HG03565 (cell line): ENCODE measurements around the gene P2RX6.
"Not testable (repeated sequence)": the region's sequence is repeated elsewhere in the genome, so short reads cannot be mapped to it uniquely, and the experiment has no call there.

Experiments
- ATAC-seq: cut with Tn5 transposase; IDR thresholded peaks from one replicate; pipeline ENCODE4 v1.9.1; 2021; ENCODE audit warnings: mild to moderate bottlenecking, moderate library complexity; ENCODE audit not compliant: unreplicated experiment

P2RX6 gene

DNA sequence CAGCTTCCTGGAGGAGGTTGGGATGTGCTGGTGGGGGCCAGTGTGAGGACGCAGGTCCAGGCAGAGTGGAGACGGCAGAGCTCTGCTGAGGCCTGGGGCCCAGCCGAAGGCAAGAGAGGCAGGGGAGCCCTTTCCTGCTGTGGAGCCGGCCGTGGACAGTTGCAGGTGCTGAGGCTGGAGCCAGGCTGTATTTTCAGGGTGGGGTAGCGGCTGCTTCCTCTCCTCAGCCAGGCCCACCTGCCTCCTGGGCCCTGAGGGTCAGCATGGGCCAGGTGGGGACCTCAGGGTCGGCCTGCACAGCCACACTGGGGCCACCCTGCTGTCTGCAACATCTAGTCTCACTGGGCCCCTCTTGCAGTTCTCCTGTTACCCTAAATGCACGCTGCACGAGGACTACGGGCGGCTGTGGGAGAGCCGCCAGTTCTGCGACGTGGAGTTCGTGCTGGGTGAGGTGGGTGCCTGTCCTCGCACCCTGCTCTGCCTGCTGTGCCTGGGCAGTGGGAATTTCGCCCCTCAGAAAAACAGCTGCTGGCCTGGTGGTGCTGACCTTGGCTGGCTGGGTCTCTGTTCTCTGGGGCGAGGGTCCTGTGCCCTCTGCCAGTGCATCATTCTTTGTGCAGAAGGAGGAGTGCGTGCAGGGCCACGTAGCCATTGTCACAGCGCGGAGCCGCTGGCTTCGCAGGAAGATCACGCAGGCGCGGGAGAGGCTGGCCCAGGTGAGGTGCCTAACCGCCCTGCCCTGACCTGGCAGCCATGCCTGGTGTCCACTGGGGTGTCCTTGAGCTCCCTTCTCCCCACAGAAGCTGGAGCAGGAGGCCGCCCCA, 21.4 kb upstream of the P2RX6 start:
- ATAC-seq: no peak

DNA sequence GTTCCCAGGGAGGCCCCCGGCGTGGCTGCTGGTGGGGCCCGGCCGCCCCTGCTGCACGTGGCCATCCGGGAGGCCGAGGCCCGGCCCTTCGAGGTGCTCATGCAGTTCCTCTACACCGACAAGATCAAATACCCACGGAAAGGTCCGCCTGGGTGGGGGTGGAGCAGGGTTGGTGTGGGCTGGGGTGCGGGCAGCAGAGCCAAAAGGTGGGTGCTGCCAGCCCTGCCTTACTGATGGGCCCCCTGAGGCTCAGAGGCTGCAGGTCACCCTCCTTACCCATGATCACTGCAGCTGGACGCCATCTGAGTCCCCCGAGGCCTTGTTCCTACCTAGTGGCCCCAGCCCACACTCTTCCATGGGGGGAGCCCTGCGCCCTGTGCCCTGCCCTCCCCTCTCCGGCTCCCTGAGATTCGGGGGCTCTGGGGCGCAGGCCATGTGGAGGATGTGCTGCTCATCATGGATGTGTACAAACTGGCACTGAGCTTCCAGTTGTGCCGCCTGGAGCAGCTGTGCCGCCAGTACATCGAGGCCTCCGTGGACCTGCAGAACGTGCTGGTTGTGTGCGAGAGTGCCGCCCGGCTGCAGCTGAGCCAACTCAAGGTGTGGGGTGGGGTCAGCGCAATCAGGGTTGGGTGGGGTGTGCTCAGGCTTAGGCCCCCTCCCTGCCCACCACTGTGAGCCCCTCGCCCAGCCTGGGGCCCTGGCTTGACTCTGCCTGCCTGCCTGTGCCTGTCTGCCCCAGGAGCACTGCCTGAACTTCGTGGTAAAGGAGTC, 20.6 kb upstream of the P2RX6 start:
- ATAC-seq: no peak

DNA sequence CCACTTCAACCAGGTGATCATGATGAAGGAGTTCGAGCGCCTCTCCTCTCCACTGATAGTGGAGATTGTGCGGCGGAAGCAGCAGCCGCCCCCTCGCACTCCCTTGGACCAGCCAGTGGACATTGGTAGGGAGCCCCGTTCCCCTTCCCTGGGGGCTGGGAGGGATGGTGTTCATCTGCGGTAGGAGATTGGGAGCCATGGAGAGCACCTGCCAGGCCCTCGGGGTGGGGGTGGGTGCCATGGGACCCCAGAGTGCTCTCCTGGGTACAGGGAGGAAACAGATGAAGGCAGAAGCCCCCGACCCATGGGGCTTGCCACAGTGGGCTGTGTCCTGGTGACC, 20.1 kb upstream of the P2RX6 start:
- ATAC-seq: no peak

DNA sequence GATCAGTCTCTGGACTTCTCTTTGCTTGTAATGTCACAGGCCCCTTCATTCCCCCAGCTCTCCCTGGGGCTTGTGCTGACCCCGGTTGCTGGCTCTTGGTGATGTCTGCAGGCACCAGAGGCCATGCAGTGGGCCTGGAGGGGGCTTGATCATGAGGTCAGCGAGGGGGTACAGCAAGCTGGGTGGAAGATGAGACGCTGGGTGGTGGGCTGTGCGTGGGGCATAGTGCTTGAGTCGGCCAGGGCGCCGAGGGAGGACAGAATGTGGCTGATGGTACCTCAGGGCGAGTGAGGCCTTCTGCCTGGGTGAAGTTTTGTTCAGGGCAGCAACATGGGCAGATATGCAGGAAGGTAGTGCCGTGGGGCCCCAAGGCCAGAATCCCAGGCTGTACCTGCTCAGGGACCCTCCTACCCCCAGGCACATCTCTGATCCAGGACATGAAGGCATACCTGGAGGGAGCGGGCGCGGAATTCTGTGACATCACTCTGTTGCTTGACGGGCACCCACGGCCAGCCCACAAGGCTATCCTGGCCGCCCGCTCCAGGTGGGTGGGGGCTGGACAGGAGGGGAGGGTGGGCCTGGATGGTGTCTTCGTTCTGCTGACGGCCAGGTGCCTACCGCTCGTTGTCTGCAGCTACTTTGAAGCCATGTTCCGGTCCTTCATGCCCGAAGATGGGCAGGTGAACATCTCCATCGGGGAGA, 19.5 kb upstream of the P2RX6 start:
- no peak for ATAC-seq

DNA sequence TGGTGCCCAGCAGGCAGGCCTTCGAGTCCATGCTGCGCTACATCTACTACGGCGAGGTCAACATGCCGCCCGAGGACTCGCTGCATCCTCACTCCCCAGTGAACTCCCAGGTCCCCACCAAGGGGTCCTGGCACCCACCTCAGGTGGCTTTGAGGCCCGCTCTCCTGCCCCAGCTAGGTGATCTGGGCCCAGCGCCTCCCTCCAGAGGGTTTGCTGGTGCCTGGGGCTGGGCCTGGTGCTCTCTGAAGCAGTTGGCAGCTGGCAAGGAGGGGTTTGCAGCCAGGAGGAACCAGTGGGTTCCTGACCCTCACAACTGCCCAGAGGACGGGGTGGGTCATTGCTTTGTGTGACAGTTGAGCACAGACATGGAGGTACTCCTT, 18.9 kb upstream of the P2RX6 start:
- no peak for ATAC-seq

DNA sequence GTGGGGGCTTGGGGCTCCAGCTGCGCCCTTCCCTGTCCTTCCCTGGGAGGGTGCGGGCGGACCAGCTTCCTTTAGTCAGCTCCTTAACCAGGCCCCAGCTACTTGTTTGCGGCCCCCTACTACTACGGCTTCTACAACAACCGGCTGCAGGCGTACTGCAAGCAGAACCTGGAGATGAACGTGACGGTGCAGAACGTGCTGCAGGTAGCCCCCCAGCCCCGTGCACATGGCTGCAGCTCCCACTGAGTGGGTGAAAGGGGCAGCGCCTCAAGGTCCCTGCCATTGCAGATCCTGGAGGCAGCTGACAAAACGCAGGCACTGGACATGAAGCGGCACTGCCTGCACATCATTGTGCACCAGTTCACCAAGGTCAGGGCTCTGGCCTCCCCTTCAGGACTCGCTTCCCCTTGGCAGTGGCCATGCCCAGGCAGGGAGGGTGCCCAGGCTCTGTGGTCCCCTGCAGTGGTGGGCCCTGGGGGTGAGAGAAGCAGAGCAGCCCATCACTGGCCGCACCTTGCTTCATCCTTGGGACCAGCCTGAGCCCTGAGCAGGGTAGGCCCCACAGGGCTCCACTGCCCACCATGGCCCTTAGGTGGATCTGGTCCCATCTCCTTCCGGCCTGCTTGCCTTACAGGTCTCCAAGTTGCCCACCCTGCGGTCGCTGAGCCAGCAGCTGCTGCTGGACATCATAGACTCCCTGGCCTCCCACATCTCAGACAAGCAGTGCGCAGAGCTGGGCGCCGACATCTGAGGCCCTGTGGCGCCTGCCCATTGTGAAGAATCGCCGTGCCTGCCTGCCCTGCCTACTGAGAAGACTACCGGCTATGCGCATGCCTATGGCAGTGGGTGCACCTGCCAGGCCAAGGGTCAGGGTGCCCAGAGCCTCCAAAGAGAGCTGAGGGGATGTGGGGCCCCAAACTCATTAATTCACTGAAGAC, 18.1 kb upstream of the P2RX6 start:
- ATAC-seq: no peak

DNA sequence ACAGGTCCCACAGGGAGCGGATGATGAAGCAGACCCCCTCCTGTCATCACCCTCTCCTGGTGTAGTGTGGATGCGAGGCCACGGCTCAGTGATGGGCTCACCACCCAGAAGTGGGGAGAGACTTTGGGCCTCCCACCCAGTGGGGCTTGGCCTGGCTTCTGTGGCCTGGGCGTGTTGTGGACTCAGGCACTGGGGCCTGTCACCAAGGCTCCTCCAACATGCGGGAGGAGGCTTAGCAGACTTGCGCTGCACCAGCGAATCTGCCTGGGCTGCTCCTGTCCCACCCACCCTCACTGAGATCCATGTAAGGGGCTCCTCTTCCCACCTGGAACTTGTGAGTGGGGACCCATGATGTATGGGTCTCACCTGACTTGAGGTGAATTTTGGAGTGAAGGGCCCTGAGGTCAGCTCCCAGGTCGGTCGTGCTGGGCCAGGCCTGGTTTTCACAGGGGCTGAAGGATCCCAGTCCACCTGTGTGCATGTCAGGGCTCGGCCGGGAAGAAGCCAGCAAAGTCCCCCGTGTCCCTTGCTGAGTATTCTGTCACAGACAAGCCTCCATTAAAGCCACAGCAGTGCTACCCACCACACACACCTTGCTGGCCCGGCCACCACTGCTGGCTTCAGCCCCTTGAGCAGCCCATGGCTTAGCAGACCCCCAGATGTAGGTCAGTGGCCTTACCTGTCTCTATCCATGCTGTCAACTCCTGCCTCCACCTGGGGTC, 17.3 kb upstream of the P2RX6 start:
- ATAC-seq: no peak

DNA sequence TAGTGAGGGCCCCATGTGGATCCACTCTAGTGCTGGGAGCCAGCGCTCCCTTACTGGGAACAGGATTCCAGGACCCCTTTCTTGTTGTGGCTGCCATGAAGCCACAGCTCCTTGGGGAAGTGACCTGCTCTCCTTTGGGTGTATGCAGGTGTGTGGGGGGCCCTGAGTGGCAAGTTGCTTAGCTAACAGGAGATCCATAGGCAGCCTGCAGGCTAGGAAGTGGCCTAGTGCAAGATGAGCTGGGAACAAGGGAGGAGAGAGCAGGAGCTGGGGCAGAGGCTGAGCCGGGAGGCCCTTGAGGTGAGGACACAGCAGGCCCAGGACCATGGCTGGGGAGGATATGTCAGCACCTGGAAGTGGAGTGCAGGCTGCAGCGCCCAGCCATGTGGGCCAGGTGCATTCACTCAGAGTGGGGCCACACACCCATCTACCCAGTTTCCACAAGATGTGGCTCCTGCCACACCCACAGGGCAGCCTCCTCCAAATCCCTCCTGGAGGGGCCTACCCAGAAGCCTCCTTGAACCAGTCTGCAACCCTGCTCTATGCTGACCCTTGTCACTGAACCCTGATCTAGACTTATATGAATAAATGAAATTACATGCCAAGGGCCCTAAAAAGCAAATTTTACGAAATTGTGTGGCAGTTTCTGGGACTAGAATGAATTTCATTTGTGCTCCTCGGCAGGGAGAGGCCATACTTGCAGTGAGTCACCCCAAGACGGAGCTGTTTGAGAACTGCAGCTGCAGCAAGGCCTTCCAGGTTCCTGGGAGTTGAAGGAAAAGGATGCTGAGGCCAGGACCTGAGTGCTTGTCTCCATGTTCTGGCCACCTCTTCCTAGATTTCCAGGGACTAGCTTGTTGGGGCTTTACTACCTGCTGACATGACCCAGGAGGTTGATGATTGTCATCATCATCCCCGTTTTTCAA, 16.3 kb upstream of the P2RX6 start:
- no peak for ATAC-seq

DNA sequence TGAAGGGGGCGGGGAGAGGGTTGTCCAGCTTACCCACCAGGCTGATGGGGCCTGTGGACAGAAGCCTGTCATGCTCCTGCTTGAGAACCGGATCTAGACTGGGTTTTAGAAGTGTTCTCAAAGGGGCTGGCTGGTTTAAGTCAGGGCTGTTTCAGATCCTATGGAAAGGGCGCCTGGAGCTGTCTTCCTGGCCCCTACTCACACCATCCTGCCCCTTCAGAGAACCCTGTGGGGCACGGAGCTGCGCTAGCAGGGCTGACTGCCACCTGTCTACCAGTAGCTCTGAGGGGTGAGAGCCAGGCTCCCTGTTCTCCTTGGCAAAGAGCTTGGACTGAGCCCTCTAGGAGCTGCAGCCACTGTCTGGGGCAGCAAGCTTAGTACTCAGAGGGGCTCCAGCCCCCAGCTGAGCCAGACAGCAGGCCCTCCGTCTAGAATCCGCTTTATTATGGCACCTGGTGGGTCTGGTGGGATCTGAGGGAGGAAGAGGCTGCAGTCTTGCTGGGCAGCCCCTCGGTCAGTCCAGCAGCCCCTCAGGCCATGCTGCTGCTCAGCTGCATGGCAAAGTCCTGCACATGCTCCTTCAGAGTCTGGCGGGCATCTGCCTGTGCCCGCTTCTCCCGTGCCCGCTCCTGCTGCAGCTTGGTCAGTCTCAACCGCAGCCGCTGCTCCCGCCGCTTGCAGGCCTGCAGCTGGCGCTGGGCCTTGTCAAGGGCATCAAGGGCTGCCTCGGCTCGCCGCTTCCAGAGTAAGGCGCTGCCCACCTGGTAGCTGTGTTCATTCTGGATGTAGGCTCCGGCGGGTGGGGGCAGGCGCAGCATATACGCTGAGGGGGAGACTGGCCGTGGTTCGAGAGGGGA, 15.4 kb upstream of the P2RX6 start:
- ATAC-seq: no peak

DNA sequence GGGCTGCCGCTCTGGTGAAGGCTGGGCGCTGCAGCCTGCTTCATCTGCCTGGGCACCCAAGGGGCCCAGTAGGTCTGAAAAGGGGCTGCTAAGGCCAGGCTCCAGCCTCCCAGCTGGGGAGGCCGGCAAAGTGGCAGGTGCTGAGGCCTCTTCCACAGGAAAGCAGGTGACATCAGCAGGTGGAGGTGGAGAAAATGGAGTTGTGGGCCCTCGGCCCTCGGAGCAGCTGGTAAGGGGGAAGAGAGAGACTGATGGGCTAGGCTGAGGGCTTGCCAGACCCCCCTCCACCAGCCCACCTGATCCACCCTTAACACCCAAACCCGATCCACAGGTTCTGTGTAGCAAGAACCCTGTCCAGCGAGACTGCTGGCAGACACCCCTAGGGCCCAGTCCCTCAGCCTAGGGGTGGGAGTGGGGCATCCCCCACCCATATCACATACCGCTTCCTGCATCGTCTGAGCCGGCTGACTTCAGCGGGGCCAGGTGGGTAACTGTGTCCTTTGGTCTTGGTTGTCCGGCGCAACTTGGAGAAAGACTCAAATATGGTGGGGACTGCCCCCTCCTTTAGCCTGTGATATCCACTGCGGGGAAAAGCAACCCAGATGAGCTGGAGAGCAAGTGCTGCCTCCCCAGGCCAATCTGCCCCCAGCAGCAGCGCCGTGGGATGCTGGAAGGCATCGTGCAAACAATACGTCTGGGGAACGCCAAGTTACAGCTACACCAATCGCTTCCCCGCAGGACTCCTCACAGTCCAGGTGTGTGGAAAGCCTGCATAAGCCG, 14.6 kb upstream of the P2RX6 start:
- no peak for ATAC-seq

DNA sequence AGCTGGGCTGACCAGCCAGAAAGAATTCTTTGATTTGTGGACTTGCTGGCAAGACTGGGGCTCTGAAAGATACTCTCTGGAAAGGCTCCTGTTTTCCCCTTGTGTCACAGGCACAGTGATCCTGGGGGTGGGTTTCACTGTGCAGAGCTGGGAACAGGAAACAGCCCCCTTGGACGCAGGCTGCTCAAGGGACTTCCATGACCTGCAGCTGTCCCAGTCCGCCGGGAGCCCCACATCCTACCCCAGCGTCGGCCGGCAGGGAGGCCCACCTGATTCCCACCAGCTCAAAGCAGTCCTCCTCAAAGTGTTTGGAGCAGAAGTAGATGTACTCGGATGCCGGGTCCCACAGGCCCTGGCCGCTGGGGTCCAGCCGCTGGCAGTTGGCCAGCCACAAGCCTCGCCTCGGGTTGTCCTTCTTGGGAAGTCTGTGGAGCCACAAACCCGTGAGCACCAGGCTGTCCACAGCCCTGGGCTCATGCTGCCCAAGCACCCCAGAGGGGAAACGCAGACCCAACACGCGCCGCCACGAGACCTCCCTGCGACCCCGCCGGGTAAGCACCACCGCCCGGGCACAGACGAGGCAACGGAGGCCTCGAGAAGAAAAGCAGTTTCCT, 13.9 kb upstream of the P2RX6 start:
- ATAC-seq: no peak

DNA sequence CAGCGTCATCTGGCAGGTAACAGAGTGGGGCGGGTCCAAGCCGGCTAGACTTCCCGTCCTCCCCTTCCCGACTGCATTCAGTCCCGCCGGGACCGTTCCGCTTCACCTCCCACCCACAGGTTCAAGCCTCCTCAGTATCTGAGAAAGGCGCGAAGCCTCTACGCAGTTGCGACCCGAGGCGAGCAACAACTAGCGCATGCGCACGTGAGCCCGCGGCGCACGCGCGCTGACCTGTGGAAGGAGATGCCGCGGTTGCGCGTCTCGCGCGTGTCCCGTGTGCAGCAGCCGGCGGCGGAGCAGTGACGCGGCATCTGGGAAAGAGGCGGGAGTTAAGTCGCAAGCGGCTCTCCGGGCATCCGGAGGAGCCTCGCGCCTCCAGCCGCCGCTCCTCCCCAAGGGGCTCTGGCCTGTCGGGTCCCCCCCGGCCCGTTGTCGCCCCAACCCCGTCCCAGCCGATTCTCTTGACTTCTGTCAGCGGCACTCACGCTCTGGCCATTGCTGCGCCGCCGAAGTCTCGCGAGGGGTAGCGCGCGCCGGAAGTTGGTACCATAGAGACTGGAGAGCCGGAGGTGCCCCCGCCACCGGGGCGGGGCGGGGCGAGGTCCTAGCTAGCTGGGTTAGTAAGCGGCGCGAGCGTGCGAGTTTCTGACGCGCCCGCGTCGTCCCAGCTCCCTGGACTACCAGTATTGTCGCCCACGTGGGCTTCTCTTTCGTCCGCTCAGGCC, 13.2 kb upstream of the P2RX6 start, which contains the start of gene THAP7:
TSS of gene THAP7 (minus strand) at position 518 of the 725 bp plus-strand sequence. CDS start at position 311, 207 bp downstream.
- ATAC-seq: peak; percentile 68

DNA sequence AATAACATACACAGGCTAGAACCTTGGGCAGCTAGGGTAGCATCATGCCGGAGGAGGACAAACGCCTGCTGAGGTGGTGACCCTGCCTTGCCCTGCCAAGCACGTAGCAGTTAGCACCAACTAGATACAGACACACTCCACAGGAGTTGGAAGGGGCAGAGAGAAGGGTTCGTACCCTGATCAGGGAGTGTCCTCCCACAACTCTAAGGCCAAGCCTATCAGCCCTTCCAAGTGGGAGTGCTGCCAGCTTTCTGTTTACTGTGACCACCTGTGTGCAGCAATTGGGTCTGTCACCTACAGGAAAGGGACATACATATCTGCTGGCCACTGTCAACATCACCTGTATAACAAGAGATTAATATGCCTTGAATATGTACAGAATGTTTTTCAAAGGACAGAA, 11.2 kb upstream of the P2RX6 start:
- ATAC-seq: no peak

DNA sequence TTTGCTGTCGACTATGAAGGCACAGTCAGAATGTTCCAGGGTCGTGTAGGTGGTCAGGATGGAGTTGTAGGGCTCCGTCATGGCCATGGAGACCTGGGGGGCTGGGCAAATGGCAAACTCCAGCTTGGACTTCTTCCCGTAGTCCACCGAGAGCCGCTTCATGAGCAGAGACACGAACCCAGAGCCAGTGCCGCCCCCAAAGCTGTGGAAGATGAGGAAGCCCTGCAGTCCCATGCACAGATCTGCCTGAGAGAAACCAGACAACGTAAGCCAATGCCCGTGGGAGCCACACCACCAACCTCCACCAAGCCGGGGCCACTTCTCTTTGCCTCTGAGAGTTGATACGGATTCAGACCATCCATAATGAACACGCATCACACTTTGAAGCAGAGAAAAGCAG, 5.8 kb upstream of the P2RX6 start:
- ATAC-seq: not testable (repeated sequence)

DNA sequence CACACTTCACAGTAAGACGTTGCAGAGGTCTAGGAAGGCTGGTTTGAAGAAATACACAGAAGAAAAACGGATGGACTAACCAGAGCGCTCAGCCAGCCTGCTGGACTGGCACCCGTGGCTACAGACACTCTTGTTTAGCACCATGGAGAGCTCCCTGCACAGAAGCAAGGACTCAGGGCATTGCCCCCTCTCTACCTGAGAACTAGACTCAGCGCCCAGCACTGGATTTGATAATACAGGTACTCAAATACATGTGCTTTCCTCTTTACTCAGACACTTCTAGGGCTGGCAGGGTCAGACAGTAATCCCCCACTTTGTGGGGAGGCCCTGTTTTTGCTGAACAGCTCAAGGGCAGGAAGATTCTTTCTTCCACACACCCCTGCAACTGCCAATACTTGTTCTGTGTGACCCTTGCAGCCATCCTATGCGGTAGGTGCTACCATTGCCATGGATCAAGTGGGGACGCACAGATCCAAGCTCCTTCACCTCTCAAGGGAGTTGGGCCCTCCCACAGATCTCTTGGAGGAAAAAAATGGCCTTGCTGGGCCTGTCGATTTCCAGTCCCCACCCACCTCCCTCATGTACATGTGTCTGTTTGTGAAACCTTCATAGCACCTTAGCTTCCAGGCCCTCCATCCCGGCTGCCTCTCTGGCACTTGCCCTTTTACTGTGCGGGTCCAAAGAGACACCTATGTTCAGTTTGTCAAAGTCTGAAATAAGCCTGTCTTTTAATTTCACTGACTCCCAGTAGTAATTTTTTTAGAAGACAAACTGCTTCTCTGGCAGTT, 5.1 kb upstream of the P2RX6 start:
- ATAC-seq: no peak
